OCI-M2 (cell line): Measurements from ENCODE around the gene RASL11A.
"Not testable (repeated sequence)": the region's sequence is repeated elsewhere in the genome, so short reads cannot be mapped to it uniquely, and the experiment has no call there.

Experiments used
- DNase-seq: peaks from one replicate; lab custom pipeline; 2025; ENCODE audit not compliant: unreplicated experiment; lab: John Stamatoyannopoulos, UW

RASL11A gene, protein sequence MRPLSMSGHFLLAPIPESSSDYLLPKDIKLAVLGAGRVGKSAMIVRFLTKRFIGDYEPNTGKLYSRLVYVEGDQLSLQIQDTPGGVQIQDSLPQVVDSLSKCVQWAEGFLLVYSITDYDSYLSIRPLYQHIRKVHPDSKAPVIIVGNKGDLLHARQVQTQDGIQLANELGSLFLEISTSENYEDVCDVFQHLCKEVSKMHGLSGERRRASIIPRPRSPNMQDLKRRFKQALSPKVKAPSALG

GRCh38 chr13:27270594-27271520 lies at the start of gene RASL11A:
Gene RASL11A (plus strand): TSS chr13:27270830. CDS start chr13:27270945, 115 bp downstream.
- no peak for DNase-seq

DNA sequence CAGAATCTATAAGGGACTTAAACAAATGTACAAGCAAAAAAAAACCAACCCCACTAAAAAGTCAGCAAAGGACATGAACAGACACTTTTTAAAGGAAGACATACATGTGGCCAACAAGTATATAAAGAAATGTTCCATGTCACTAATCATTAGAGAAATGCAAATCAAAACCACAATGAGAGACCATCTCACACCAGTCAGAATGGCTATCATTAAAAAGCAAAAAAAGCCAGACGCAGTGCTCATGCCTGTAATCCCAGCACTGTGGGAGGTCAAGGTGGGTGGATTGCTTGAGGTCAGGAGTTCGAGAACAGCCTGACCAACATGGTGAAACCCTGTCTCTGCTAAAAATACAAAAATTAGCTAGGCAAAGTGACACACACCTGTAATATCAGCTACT lies 48.5 kb upstream of the RASL11A start:
- not testable (repeated sequence) for DNase-seq

DNA sequence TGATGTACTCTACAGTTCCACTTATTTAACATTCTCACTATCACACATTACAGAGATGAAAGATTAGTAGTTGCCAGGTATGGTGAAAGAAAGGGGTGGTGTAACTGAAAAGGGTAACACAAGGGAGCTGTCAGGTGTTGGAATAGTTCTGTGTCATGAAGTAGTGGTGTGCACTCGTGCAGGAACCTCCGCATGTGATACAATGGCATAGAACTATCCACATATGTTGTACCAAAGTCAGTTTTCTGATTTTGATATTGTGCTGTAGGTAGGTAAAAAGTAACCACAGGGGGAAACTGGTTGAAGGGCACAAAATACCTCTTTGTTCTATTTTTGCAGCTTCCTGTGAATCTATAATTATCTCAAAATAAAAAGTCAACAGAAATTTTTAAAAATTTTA lies 43.6 kb upstream of the RASL11A start:
- no peak for DNase-seq

DNA sequence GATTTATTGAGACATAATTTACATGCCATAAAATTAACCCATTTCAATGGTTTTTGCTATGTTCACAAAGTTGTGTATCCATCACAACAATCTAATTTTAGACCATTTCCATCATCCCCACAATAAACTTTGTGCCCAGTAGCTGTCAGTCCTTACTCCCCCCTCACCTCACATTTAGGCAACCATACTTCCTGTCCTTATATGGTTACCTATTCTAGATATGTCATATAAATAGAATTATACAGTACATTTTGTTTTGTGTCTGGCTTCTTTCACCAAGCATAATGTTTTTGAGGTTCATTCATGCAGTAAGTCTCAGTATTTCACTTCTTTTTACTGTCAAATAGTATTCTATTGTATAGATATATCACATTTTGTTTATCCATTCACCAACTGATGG lies 42.5 kb upstream of the RASL11A start:
- DNase-seq, result no peak

DNA sequence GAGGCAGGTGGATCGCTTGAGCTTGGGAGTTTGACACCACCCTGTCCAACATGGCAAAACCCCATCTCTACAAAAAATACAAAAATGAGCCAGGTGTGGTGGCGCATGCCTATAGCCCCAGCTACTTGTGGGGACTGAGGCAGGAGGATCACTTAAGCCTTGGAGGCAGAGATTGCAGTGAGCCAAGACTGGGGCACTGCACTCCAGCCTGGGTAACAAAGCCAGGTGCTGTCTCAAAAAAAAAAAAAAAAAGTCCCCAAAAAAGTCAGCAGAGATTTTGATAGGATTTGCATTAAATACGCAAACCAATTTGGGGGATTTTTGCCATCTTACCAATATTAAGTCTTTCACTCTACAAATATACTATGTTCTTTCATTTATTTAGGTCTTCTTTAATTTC lies 41.0 kb upstream of the RASL11A start:
- DNase-seq, result no peak

DNA sequence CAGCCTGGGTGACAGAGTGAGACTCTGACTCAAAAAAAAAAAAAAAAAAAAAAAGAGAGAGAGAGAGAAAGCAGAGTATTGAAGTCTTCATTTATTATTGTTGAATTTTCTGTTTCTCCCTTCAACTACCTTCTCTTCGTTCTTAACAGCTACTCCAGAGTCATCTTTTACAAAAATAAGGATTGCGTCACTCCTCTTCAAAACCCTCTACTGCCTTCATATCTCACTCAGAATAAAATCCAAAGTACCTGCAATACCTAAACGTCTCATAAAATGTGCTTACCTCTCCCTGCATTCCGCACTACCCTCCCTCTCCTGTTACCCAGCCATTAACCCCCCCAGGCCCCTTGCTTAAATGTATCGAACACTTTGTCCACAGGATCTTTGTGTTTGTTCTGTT lies 36.7 kb upstream of the RASL11A start:
- no peak for DNase-seq

- DNase-seq, result no peak
Measured at GRCh38 chr13:27236478-27236877, 34.2 kb upstream of the RASL11A start.

GRCh38 chr13:27242702-27243101 lies 27.9 kb upstream of the RASL11A start:
- DNase-seq, result no peak

DNA sequence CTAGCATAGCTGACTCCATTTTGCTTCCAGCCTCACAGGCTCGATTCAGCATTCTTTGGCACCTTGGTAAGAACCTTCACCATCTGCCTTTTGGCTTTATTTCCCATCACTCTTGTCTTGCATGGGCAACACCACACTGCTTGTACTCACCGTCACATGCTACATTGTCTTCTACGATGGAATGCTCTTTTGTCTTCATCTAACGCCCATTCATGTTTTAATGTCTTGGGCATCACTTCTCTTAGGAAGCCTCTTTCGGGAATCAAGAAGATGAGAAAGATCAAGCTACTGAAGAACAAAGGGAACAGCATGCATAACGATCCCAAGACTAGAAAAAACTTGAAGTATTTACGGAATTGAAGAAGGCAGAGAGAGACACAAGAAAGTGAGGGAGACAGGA lies 25.0 kb upstream of the RASL11A start:
- DNase-seq, result no peak

DNA sequence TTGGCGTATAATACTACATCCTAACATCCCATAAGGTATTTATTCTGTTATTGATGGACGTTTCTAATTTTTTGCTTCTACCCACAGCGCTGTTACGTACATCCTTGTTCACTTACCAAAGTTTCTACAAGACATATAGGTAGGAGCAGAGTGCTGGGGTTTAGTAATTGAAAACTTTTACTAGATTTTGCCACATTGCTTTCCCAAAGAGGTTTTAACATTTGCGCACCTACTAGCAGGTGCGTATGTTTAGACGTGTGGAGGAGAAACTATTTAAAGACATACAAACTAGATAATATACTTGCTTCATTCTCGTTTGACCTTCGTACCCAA lies 19.8 kb upstream of the RASL11A start:
- no peak for DNase-seq

DNA sequence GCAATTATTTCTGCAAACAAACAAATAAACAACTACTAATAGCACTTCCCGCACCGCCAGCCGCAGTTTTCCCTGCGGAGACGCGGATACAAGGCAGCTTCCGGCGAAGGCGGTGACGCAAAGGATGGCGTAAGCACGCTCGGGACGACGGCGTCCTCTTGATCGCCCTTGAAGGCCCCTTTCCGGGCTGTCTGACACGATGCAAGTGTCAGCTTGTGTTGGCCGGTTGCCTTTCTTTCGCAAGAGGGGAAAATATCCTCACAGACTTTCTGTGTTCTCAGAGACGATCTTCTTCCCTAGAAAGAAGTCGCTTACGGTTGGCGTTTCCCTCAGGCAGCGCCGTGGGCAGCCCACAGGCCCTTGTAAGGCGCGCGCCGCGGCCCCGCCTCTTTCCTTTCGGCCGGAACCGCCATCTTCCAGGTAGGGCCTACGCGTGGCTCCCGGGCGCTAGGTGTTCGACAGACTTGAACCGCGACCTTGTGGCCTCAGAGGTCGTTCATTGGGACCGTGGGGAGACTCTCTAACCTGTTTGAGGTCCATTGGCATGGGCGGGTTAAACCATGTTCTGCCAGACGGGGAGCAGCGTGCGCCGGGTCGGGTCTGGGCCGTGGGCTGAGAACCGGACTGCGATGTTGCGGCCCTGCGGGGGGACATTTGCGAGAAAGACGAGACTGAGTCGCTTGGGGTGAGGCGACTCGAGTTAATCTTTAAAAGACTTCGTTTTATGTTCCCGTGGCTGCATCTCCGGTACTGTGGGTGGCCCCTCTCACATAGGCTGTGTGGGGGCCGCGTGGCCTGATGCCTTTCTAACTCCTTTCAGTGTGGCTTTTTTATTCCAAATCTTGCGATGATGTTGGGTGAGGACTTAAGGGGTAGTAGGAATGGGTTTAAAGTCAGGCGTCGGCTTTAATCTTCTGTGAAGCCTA lies 19.2 kb upstream of the RASL11A start, which contains the start of gene RPL21:
TSS of gene RPL21 (plus strand) at position 393 of the 926 bp plus-strand sequence. CDS start 2,219 bp downstream, outside the sequence.
- DNase-seq, result no peak

GRCh38 chr13:27252467-27252866 lies 18.2 kb upstream of the RASL11A start:
- DNase-seq, result no peak

GRCh38 chr13:27257233-27257568 lies 13.4 kb upstream of the RASL11A start:
- DNase-seq, result no peak

DNA sequence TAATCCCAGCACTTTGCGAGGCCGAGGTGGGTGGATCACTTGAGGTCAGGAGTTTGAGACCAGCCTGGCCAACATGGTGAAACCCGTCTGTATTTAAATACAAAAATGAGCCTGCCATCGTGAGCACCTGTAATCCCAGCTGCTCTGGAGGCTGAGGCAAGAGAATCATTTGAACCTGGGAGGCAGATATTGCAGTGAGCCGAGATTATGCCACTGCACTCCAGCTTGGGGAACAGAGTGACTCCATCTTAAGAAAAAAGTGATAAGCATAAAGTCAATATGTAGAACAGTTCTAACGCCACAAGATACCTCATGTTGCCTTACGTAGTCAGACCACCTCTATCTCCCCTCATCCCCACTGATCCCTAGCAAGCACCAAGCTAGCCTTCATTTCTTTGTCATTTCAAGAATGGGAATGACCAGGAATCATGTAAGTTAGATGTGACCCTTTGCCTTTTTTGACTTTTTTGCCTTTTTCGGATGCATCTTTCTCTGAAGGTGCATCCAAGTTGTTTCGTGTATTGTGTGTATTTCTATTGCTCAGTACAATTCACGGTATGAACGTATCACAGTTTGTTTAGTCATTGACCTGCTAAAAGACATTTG lies 12.9 kb upstream of the RASL11A start:
- DNase-seq, result no peak

GRCh38 chr13:27258637-27259386 lies 11.8 kb upstream of the RASL11A start:
- no peak for DNase-seq

GRCh38 chr13:27259831-27260230 lies 10.8 kb upstream of the RASL11A start:
- DNase-seq, result no peak

GRCh38 chr13:27261396-27261795 lies 9.2 kb upstream of the RASL11A start:
- no peak for DNase-seq

DNA sequence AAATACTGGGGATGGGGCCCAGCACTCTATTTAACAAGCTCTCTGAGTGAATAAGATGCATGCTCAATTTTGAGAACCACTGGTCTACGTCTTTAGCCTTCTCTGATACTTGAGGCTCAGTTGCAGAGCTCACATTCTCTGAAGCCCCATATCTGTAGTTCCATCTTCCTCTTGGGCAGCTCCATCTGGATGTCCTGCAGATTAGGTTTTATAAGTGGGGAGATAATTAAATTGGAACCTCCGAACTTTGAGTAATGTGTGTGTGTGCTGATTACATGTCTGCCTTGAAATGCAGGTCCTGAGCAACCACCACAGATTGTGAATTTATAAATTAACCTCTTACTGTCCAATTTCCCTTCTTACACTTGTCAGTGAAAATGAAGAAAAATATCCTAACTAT lies 7.2 kb upstream of the RASL11A start:
- no peak for DNase-seq

GRCh38 chr13:27264181-27264580 lies 6.4 kb upstream of the RASL11A start:
- no peak for DNase-seq

DNA sequence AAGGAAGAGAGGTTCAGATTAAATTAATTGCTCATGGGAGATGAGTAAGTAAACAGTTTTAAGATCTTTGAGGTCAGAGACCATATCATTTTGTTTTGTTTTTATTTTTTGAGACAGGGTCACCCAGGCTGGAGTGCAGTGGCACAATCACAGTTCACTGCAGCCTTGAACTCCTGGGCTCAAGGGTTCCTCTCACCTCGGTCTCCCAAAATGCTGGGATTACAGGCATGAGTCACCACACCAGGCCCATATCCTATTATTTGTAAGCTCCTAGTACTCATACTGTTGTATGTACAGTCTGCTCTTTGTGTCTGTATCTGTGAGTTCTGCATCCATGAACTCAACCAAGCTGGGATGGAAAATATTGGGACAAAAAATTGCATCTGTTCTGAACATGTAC lies 6.0 kb upstream of the RASL11A start:
- DNase-seq, result no peak
